B cell (primary cell): Measurements from ENCODE around the gene SMAP2. TPM values are rescaled to one million over a fixed set of nuclear protein-coding genes. Genes with fewer than 3 reads are reported as not detected.

Source experiments
- ATAC-seq: fragments of 200-7000 bp; cut with Tn5 transposase; one replicate; pipeline ENCODE4 v1.10.0; 2021; ENCODE audit warnings: low read depth, mild to moderate bottlenecking, moderate number of reproducible peaks, moderate library complexity
- CTCF ChIA-PET: fragments of 350-600 bp; sonication (Branson Sonifier 250); formaldehyde crosslinking; loops from one replicate; lab custom pipeline; 2021; ENCODE audit warnings: antibody characterized with exemption, inconsistent platforms; lab: Charles Lee
- POLR2A ChIA-PET: fragments of 350-600 bp; sonication (Branson Sonifier 250); formaldehyde crosslinking; loops from one replicate; lab custom pipeline; 2021; ENCODE audit warnings: antibody characterized with exemption; lab: Charles Lee
- DNase-seq: peaks from one replicate; pipeline ENCODE4 v3.0.0; 2013
- H2AFZ ChIP-seq: 2 replicates; pipeline ENCODE4 v1.6.1; 2012; ENCODE audit warnings: mild to moderate bottlenecking, low read depth, low read length; ENCODE audit not compliant: insufficient read depth, poor library complexity, severe bottlenecking
- H3K27ac ChIP-seq, 2 donors: 1 replicate in 1 of 2; 2 replicates in 1 of 2; pipeline ENCODE4 v1.5.1; 2012 to 2013; ENCODE audit warnings: low read length in 2 of 2, mild to moderate bottlenecking in 2 of 2, moderate library complexity in 1 of 2
- H3K27me3 ChIP-seq, 4 experiments: fragments of 200-600 bp in 1 of 4; sonication (generic) in 1 of 4; replicated peaks in 1 of 4; 1 replicate in 2 of 4; 2 replicates in 2 of 4; pipeline versions ENCODE4 v1.6.1 to v1.7.0; 2013 to 2016; ENCODE audit warnings: low read length in 3 of 4, mild to moderate bottlenecking in 2 of 4, mixed read lengths in 1 of 4, moderate library complexity in 1 of 4; ENCODE audit not compliant: insufficient read depth in 4 of 4, control insufficient read depth in 3 of 4; ENCODE audit errors: control extremely low read depth in 1 of 4
- H3K36me3 ChIP-seq, 2 experiments: replicated peaks in 1 of 2; 1 replicate in 1 of 2; 2 replicates in 1 of 2; pipeline versions ENCODE4 v1.6.1 to v1.7.1; 2013; ENCODE audit warnings: low read length in 1 of 2; ENCODE audit not compliant: insufficient read depth in 2 of 2, control insufficient read depth in 1 of 2; ENCODE audit errors: control extremely low read depth in 1 of 2, extremely low read depth in 1 of 2
- H3K4me1 ChIP-seq, 2 donors: fragments of 200-600 bp in 1 of 2; sonication (generic) in 1 of 2; 1 replicate in 1 of 2; 2 replicates in 1 of 2; pipeline versions ENCODE4 v1.5.1 to v1.6.1; 2013 to 2017; ENCODE audit warnings: low read length in 2 of 2; ENCODE audit not compliant: control insufficient read depth in 2 of 2, insufficient read depth in 2 of 2
- H3K4me2 ChIP-seq: replicated peaks from 2 replicates; pipeline ENCODE3; 2012; ENCODE audit warnings: mild to moderate bottlenecking, low read depth, low read length; ENCODE audit not compliant: poor library complexity, severe bottlenecking
- H3K4me3 ChIP-seq, 5 experiments: fragments of 200-600 bp in 1 of 5; sonication (generic) in 1 of 5; 1 replicate in 3 of 5; 2 replicates in 2 of 5; pipeline versions ENCODE4 v1.5.1 to v1.7.0; 2011 to 2016; ENCODE audit warnings: low read length in 4 of 5, mild to moderate bottlenecking in 4 of 5, low read depth in 2 of 5, control low read depth in 1 of 5, moderate library complexity in 1 of 5; ENCODE audit not compliant: insufficient read depth in 1 of 5; ENCODE audit errors: control extremely low read depth in 1 of 5, extremely low read depth in 1 of 5
- H3K79me2 ChIP-seq: fragments of 200-600 bp; sonication (generic); one replicate; pipeline ENCODE4 v1.6.0; 2016; ENCODE audit warnings: low read length; ENCODE audit not compliant: control insufficient read depth, insufficient read depth
- H3K9ac ChIP-seq: fragments of 200-600 bp; sonication (generic); 2 replicates; pipeline ENCODE4 v1.6.1; 2017; ENCODE audit warnings: mild to moderate bottlenecking, low read length, moderate library complexity
- H3K9me3 ChIP-seq, 3 donors: one replicate each; pipeline versions ENCODE4 v1.6.1 to v1.7.1; 2013; ENCODE audit warnings: low read length in 2 of 3; ENCODE audit not compliant: control insufficient read depth in 2 of 3, insufficient read depth in 1 of 3; ENCODE audit errors: control extremely low read depth in 1 of 3
- H4K20me1 ChIP-seq: 2 replicates; pipeline ENCODE4 v1.6.0; 2012; ENCODE audit warnings: mild to moderate bottlenecking, low read length; ENCODE audit not compliant: insufficient read depth, control insufficient read depth, poor library complexity, severe bottlenecking
- H3K27ac Mint-ChIP-seq: one replicate; pipeline ENCODE4 v1.8.0; 2021; ENCODE audit warnings: mixed read lengths
- H3K27me3 Mint-ChIP-seq: one replicate; pipeline ENCODE4 v1.8.0; 2021; ENCODE audit warnings: mixed read lengths
- H3K4me1 Mint-ChIP-seq: one replicate; pipeline ENCODE4 v1.8.0; 2021; ENCODE audit warnings: mixed read lengths
- H3K4me3 Mint-ChIP-seq: one replicate; pipeline ENCODE4 v1.8.0; 2021; ENCODE audit warnings: mixed read lengths
- H3K9me3 Mint-ChIP-seq: one replicate; pipeline ENCODE4 v1.8.0; 2022; ENCODE audit warnings: mixed read lengths; ENCODE audit not compliant: insufficient read depth
- EZH2 ChIP-seq: IDR thresholded peaks from 2 replicates; pipeline ENCODE4 v1.6.1; 2012; ENCODE audit warnings: borderline replicate concordance, low read depth, mild to moderate bottlenecking, moderate library complexity, low read length; ENCODE audit not compliant: insufficient read depth, poor library complexity, severe bottlenecking
- WGBS: methylation state at CpG from one replicate; pipeline ENCODE4 v1.1.5; 2013; ENCODE audit warnings: missing lambda C conversion rate; ENCODE audit not compliant: insufficient coverage; 5-methylcytosine and 5-hydroxymethylcytosine counted together
- intact Hi-C: fragments of 100-400 bp; cut with micrococcal nuclease; formaldehyde crosslinking; loops from one replicate; pipeline ENCODE4 v1.10.0; 2022
- polyA plus RNA-seq: library from polyadenylated mRNA; depleted of rRNA; stranded (reverse); fragments of >200 nt; gene quantifications from 2 replicates; pipeline ENCODE4 v1.2.3, GENCODE V29; 2012
- total RNA-seq, 2 donors: library from RNA; stranded (reverse); fragments of 120-200 nt in 1 of 2; gene quantifications; 1 replicate in 1 of 2; 2 replicates in 1 of 2; pipeline versions ENCODE4 v1.2.3 to v1.2.4, GENCODE V29; 2013 to 2022
- TF ChIP-seq, protein P1 (sequence below): fragments of 200-600 bp; IDR thresholded peaks from one replicate; pipeline ENCODE4 v1.8.0; 2022; ENCODE audit warnings: antibody characterized with exemption, mild to moderate bottlenecking

SMAP2 gene
- total and polyA plus RNA-seq, 2 donors (not counting 1 experiment from before 2014, with no cell fraction given) = 275 to 305 TPM

DNA sequence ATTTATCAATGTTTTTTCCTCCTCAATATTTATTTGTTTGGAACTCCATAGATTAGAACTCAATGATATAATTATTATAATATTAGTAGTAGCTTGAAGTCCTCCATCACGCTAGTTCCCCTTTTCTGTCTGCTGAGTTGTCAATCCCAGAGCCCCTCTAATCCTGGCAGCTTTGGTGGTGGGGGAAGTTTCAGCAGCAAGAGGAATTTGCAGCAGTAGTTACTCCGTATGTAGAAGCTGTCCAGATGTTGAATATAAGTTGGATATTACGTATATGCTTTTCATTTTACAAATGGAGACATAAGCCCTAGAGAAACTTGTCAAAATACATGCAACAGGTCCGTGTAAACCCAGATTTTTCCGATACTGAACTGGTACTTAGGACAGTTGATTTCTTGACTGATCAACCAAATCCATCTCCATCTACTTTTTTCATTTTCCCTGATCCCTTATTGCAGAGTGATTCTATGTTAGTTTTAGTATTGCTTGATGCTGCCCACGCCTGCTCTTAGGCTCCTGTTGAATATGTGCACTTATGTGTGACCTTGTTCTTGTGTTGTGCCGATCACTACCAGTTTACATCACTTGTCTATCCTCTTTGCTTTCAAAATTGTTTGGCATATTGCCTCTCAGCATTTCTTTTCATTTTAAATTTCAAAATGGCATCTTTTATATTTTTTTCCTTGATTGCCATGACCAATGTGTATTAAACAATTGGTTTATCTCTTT is 28.1 kb downstream of the SMAP2 start:
- Histone ChIP-seq H3K4me1 (peaks cover 85 to 87% of the 10 kb centered on the region in 2 donors), H3K4me3 (peak overlapping the region in 3 of 5 experiments; percentile 12 to 49 (median 22)), H3K27me3 (no peaks in the 10 kb centered on the region), H3K4me2 (peak overlapping the region; percentile 68), H4K20me1 (peaks cover 16% of the 10 kb centered on the region), H3K9ac (peak overlapping the region; percentile 50), H2AFZ (no peak overlapping the region), H3K79me2 (peaks cover 100% of the 10 kb centered on the region), H3K27ac (peak overlapping the region; percentile 55 to 100), H3K36me3 (peaks cover 0 to 34% of the 10 kb centered on the region in 2 experiments), H3K9me3 (no peaks in the 10 kb centered on the region)
- DNase-seq = peak; percentile 52
- intact Hi-C loops = loop anchor here (10.0 kb wide), 1 partner anchor 147 kb away; the partner anchor contains the start of gene ZMPSTE24
- CTCF ChIA-PET = interaction anchor here (0.6 to 11.7 kb wide), 12 partner anchors 11 to 323 kb away, joined by 3 to 304 read pairs (median 4); partner anchors contain the start of gene SMAP2
- ATAC-seq = peak; percentile 32
- POLR2A ChIA-PET = interaction anchor here (0.6 to 3.0 kb wide), 6 partner anchors 11 to 86 kb away, joined by 3 to 25 read pairs (median 4); partner anchors contain the start of gene SMAP2
- Mint-ChIP-seq H3K27ac (peak overlapping the region; percentile 88), H3K4me3 (peak overlapping the region; percentile 73), H3K27me3 (no peaks in the 10 kb centered on the region), H3K9me3 (no peaks in the 10 kb centered on the region), H3K4me1 (peaks cover 79% of the 10 kb centered on the region)
- WGBS = 0% methylated on average over 1 of the region's 7 CpGs
- TF ChIP-seq, protein P1, sequence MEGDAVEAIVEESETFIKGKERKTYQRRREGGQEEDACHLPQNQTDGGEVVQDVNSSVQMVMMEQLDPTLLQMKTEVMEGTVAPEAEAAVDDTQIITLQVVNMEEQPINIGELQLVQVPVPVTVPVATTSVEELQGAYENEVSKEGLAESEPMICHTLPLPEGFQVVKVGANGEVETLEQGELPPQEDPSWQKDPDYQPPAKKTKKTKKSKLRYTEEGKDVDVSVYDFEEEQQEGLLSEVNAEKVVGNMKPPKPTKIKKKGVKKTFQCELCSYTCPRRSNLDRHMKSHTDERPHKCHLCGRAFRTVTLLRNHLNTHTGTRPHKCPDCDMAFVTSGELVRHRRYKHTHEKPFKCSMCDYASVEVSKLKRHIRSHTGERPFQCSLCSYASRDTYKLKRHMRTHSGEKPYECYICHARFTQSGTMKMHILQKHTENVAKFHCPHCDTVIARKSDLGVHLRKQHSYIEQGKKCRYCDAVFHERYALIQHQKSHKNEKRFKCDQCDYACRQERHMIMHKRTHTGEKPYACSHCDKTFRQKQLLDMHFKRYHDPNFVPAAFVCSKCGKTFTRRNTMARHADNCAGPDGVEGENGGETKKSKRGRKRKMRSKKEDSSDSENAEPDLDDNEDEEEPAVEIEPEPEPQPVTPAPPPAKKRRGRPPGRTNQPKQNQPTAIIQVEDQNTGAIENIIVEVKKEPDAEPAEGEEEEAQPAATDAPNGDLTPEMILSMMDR = no peak
- TF ChIP-seq EZH2 = no peak
